Activated CD4-positive, alpha-beta T cell treated with anti-CD3 and anti-CD28 coated beads, Interleukin-2, amount 10 ng/mL, durations not matched to agents 7 days and 5 days (primary cell): ENCODE results near the gene PRKD2. TPM values are rescaled to one million over a fixed set of nuclear protein-coding genes. Genes with fewer than 3 reads are reported as not detected.

Experiments used
- CTCF ChIA-PET: fragments of 350-600 bp; sonication (Branson Sonifier 250); formaldehyde crosslinking; loops from one replicate; lab custom pipeline; 2021; ENCODE audit warnings: antibody characterized with exemption; lab: Charles Lee
- POLR2A ChIA-PET: fragments of 350-600 bp; sonication (Branson Sonifier 250); formaldehyde crosslinking; loops from one replicate; lab custom pipeline; 2021; ENCODE audit warnings: antibody characterized with exemption; lab: Charles Lee
- DNase-seq: peaks from one replicate; pipeline ENCODE4 v3.0.0-alpha.2; 2020
- H3K27ac Mint-ChIP-seq: one replicate; pipeline ENCODE4 v1.8.0; 2021; ENCODE audit warnings: mild to moderate bottlenecking, moderate library complexity, mixed read lengths
- H3K27me3 Mint-ChIP-seq: one replicate; pipeline ENCODE4 v1.8.0; 2021; ENCODE audit warnings: mixed read lengths
- H3K36me3 Mint-ChIP-seq: one replicate; pipeline ENCODE4 v1.8.0; 2021; ENCODE audit warnings: low read depth, mixed read lengths
- H3K4me1 Mint-ChIP-seq: one replicate; pipeline ENCODE4 v1.8.0; 2021; ENCODE audit warnings: mixed read lengths
- H3K4me3 Mint-ChIP-seq: one replicate; pipeline ENCODE4 v1.8.0; 2021; ENCODE audit warnings: mild to moderate bottlenecking, moderate library complexity, mixed read lengths
- H3K9me3 Mint-ChIP-seq: one replicate; pipeline ENCODE4 v1.8.0; 2021; ENCODE audit warnings: mixed read lengths
- total RNA-seq, 2 experiments: library from RNA; stranded (reverse); gene quantifications; one replicate each; pipeline ENCODE4 v1.2.3, GENCODE V29; 2021

PRKD2 gene
- total RNA-seq, 2 experiments from 2014 or later, result 175 to 178 TPM

- DNase-seq, result no peak
- ChIA-PET POLR2A (no interaction called here), CTCF (interaction anchor here (1.0 to 2.4 kb wide), 3 partner anchors 12 to 20 kb away, joined by 3 to 8 read pairs (median 6); no protein-coding TSS in a partner anchor)
- Mint-ChIP-seq H3K4me1 (no peaks in the 10 kb centered on the region), H3K9me3 (no peaks in the 10 kb centered on the region), H3K4me3 (no peak overlapping the region), H3K36me3 (peaks cover 66% of the 10 kb centered on the region), H3K27ac (no peak overlapping the region), H3K27me3 (no peaks in the 10 kb centered on the region)
Observed at GRCh38 chr19:46691104-46691503, 25.8 kb downstream of the PRKD2 start.

GRCh38 chr19:46689358-46689757, 27.6 kb downstream of the PRKD2 start:
- no peak for DNase-seq
- Mint-ChIP-seq H3K27me3 (no peaks in the 10 kb centered on the region), H3K9me3 (no peaks in the 10 kb centered on the region), H3K4me3 (no peak overlapping the region), H3K36me3 (peaks cover 65% of the 10 kb centered on the region), H3K27ac (no peak overlapping the region), H3K4me1 (no peaks in the 10 kb centered on the region)
- ChIA-PET CTCF (interaction anchor here (0.9 to 1.9 kb wide), 4 partner anchors 10 to 95 kb away, joined by 3 to 5 read pairs (median 4); no protein-coding TSS in a partner anchor), POLR2A (no interaction called here)

- ChIA-PET CTCF (interaction anchor here (0.6 to 1.9 kb wide), 2 partner anchors 10 to 603 kb away, joined by 5 read pairs; no protein-coding TSS in a partner anchor), POLR2A (no interaction called here)
- Mint-ChIP-seq H3K4me1 (no peaks in the 10 kb centered on the region), H3K9me3 (no peaks in the 10 kb centered on the region), H3K36me3 (peaks cover 58% of the 10 kb centered on the region), H3K27me3 (no peaks in the 10 kb centered on the region), H3K4me3 (no peak overlapping the region), H3K27ac (no peak overlapping the region)
- DNase-seq, result no peak
Observed at GRCh38 chr19:46687438-46688145, 29.3 kb downstream of the PRKD2 start.

GRCh38 chr19:46685189-46685588, 31.7 kb downstream of the PRKD2 start:
- ChIA-PET CTCF (interaction anchor here (0.7 to 1.9 kb wide), 6 partner anchors 12 to 155 kb away, joined by 3 to 5 read pairs (median 4); partner anchors contain the start of gene DACT3), POLR2A (no interaction called here)
- Mint-ChIP-seq H3K27me3 (no peaks in the 10 kb centered on the region), H3K36me3 (peaks cover 43% of the 10 kb centered on the region), H3K4me3 (no peak overlapping the region), H3K9me3 (no peaks in the 10 kb centered on the region), H3K4me1 (no peaks in the 10 kb centered on the region), H3K27ac (no peak overlapping the region)
- DNase-seq, result no peak

- CTCF ChIA-PET, result interaction anchor here (2.3 kb wide), 1 partner anchor 10 kb away, joined by 5 read pairs; no protein-coding TSS in a partner anchor
- peaks cover 70% of the 10 kb centered on the region for H3K36me3 Mint-ChIP-seq
Observed at GRCh38 chr19:46678110-46678732, 38.7 kb downstream of the PRKD2 start.

GRCh38 chr19:46674416-46675178, 42.3 kb downstream of the PRKD2 start:
- POLR2A ChIA-PET, result interaction anchor here (0.5 kb wide), 1 partner anchor 1029 kb away, joined by 3 read pairs; no protein-coding TSS in a partner anchor

More at GRCh38 chr19:46678110-46678732, 38.7 kb downstream of the PRKD2 start:
- Mint-ChIP-seq H3K27me3 (no peaks in the 10 kb centered on the region), H3K4me3 (no peak overlapping the region), H3K9me3 (no peaks in the 10 kb centered on the region), H3K27ac (no peak overlapping the region), H3K4me1 (peaks cover 22% of the 10 kb centered on the region)
- DNase-seq, result peak; percentile 71
- POLR2A ChIA-PET, result no interaction called here

GRCh38 chr19:46670813-46671212, 46.1 kb downstream of the PRKD2 start:
- Mint-ChIP-seq H3K27ac (no peak overlapping the region), H3K4me3 (no peak overlapping the region), H3K9me3 (peaks cover 4% of the 10 kb centered on the region), H3K27me3 (no peaks in the 10 kb centered on the region), H3K4me1 (no peaks in the 10 kb centered on the region), H3K36me3 (peaks cover 38% of the 10 kb centered on the region)
- POLR2A ChIA-PET, result no interaction called here
- CTCF ChIA-PET, result interaction anchor here (0.6 to 4.2 kb wide), 2 partner anchors 9 to 309 kb away, joined by 3 to 21 read pairs; partner anchors contain the start of gene DACT3
- no peak for DNase-seq

More at GRCh38 chr19:46674416-46675178, 42.3 kb downstream of the PRKD2 start:
- peaks cover 4% of the 10 kb centered on the region for H3K9me3 Mint-ChIP-seq
- H3K27ac Mint-ChIP-seq, result no peak overlapping the region
- DNase-seq, result no peak
- H3K4me3 Mint-ChIP-seq, result no peak overlapping the region
- peaks cover 19% of the 10 kb centered on the region for H3K4me1 Mint-ChIP-seq
- CTCF ChIA-PET, result interaction anchor here (0.6 to 4.2 kb wide), 6 partner anchors 13 to 60 kb away, joined by 3 to 21 read pairs (median 3); partner anchors contain the start of gene DACT3
- no peaks in the 10 kb centered on the region for H3K27me3 Mint-ChIP-seq
- peaks cover 67% of the 10 kb centered on the region for H3K36me3 Mint-ChIP-seq

- H3K36me3 Mint-ChIP-seq, result peaks cover 19% of the 10 kb centered on the region
- no peaks in the 10 kb centered on the region for H3K27me3 Mint-ChIP-seq
- ChIA-PET CTCF (no interaction called here), POLR2A (no interaction called here)
- no peak overlapping the region for H3K27ac Mint-ChIP-seq
- no peak overlapping the region for H3K4me3 Mint-ChIP-seq
- no peak for DNase-seq
- H3K4me1 Mint-ChIP-seq, result no peaks in the 10 kb centered on the region
- H3K9me3 Mint-ChIP-seq, result peaks cover 4% of the 10 kb centered on the region
Observed at GRCh38 chr19:46668662-46669061, 48.3 kb downstream of the PRKD2 start.

GRCh38 chr19:46665072-46665471, 51.8 kb downstream of the PRKD2 start:
- H3K27me3 Mint-ChIP-seq, result peaks cover 6% of the 10 kb centered on the region
- no peaks in the 10 kb centered on the region for H3K36me3 Mint-ChIP-seq
- H3K27ac Mint-ChIP-seq, result no peak overlapping the region
- H3K4me3 Mint-ChIP-seq, result no peak overlapping the region
- ChIA-PET CTCF (interaction anchor here (0.6 to 1.4 kb wide), 4 partner anchors 51 to 1482 kb away, joined by 3 to 5 read pairs (median 4); no protein-coding TSS in a partner anchor), POLR2A (no interaction called here)
- peaks cover 16% of the 10 kb centered on the region for H3K4me1 Mint-ChIP-seq
- no peak for DNase-seq
- peaks cover under 1% of the 10 kb centered on the region for H3K9me3 Mint-ChIP-seq

- CTCF ChIA-PET, result interaction anchor here (0.6 to 4.1 kb wide), 33 partner anchors 9 to 139 kb away, joined by 3 to 78 read pairs (median 5); partner anchors contain the start of gene CALM3
- H3K36me3 Mint-ChIP-seq, result no peaks in the 10 kb centered on the region
- H3K4me3 Mint-ChIP-seq, result peak overlapping the region; percentile 65
Observed at GRCh38 chr19:46661735-46662592, 55.0 kb downstream of the PRKD2 start.

GRCh38 chr19:46661020-46661731, 55.7 kb downstream of the PRKD2 start, which contains the start of gene DACT3:
Gene DACT3 (minus strand): TSS chr19:46661182. CDS start chr19:46661064, 118 bp downstream.
- Mint-ChIP-seq H3K27ac (peak within 1 kb of the TSS; percentile 85), H3K36me3 (no peaks in the 10 kb centered on the region), H3K27me3 (peaks cover 23% of the 10 kb centered on the region), H3K4me1 (peaks cover 22% of the 10 kb centered on the region), H3K9me3 (no peaks in the 10 kb centered on the region), H3K4me3 (peak within 1 kb of the TSS; percentile 65)
- peak; percentile 100 for DNase-seq
- POLR2A ChIA-PET, result interaction anchor here (0.6 to 1.2 kb wide), 4 partner anchors 44 to 60 kb away, joined by 3 read pairs; partner anchors contain the start of gene CALM3
- CTCF ChIA-PET, result interaction anchor here (0.5 to 4.1 kb wide), 24 partner anchors 12 to 577 kb away, joined by 3 to 78 read pairs (median 6); partner anchors contain the start of gene CALM3

More at GRCh38 chr19:46661735-46662592, 55.0 kb downstream of the PRKD2 start:
- POLR2A ChIA-PET, result interaction anchor here (1.1 to 1.2 kb wide), 2 partner anchors 51 to 61 kb away, joined by 3 read pairs; partner anchors contain the start of gene CALM3
- Mint-ChIP-seq H3K27ac (peak overlapping the region; percentile 85), H3K4me1 (peaks cover 22% of the 10 kb centered on the region), H3K9me3 (no peaks in the 10 kb centered on the region), H3K27me3 (peaks cover 23% of the 10 kb centered on the region)
- peak; percentile 83 for DNase-seq
